MM.1S (cell line): ENCODE results near the gene MTERF2.
"Not testable (repeated sequence)": the region's sequence is repeated elsewhere in the genome, so short reads cannot be mapped to it uniquely, and the experiment has no call there.

Experiments used
- DNase-seq: peaks from one replicate; pipeline ENCODE4 v3.0.0-alpha.2; 2015
- H2AFZ ChIP-seq: fragments of 300-600 bp; sonication (generic); 2 replicates; pipeline ENCODE4 v1.6.0; 2016; ENCODE audit warnings: antibody characterized with exemption, low read length
- H3F3A ChIP-seq: fragments of 300-600 bp; sonication (generic); 2 replicates; pipeline ENCODE4 v1.6.1; 2016; ENCODE audit warnings: mild to moderate bottlenecking, antibody characterized with exemption, low read length, moderate library complexity, mixed read lengths; ENCODE audit not compliant: insufficient read depth
- H3K27ac ChIP-seq: fragments of 300-600 bp; sonication (generic); 2 replicates; pipeline ENCODE4 v1.5.1; 2016; ENCODE audit warnings: mild to moderate bottlenecking, low read length
- H3K27me3 ChIP-seq: fragments of 300-600 bp; sonication (generic); replicated peaks from 2 replicates; pipeline ENCODE4 v1.6.0; 2016; ENCODE audit warnings: low read length; ENCODE audit not compliant: insufficient read depth
- H3K36me3 ChIP-seq: fragments of 300-600 bp; sonication (generic); replicated peaks from 2 replicates; pipeline ENCODE4 v1.6.1; 2016; ENCODE audit warnings: mild to moderate bottlenecking, low read length, mixed read lengths; ENCODE audit not compliant: insufficient read depth
- H3K4me1 ChIP-seq: fragments of 300-600 bp; sonication (generic); 2 replicates; pipeline ENCODE4 v1.6.1; 2016; ENCODE audit warnings: low read length, mixed read lengths
- H3K4me2 ChIP-seq: fragments of 300-600 bp; sonication (generic); 2 replicates; pipeline ENCODE4 v1.6.0; 2016; ENCODE audit warnings: low read depth, low read length
- H3K4me3 ChIP-seq: fragments of 300-600 bp; sonication (generic); 2 replicates; pipeline ENCODE4 v1.5.1; 2016; ENCODE audit warnings: low read length, mixed read lengths
- H3K79me2 ChIP-seq: fragments of 300-600 bp; sonication (generic); 2 replicates; pipeline ENCODE4 v1.6.1; 2016; ENCODE audit warnings: mixed run types, low read length, mixed read lengths
- H3K9ac ChIP-seq: fragments of 300-600 bp; sonication (generic); 2 replicates; pipeline ENCODE4 v1.6.1; 2016; ENCODE audit warnings: low read length, mixed read lengths
- H3K9me2 ChIP-seq: fragments of 300-600 bp; sonication (generic); replicated peaks from 2 replicates; pipeline ENCODE4 v1.6.1; 2016; ENCODE audit warnings: mild to moderate bottlenecking, low read length, mixed read lengths; ENCODE audit not compliant: insufficient read depth
- H3K9me3 ChIP-seq: fragments of 300-600 bp; sonication (generic); replicated peaks from 2 replicates; pipeline ENCODE4 v1.6.1; 2016; ENCODE audit warnings: mild to moderate bottlenecking, low read length, mixed read lengths; ENCODE audit not compliant: insufficient read depth
- H4K20me1 ChIP-seq: fragments of 300-600 bp; sonication (generic); 2 replicates; pipeline ENCODE4 v1.6.1; 2016; ENCODE audit warnings: mild to moderate bottlenecking, low read length, moderate library complexity, mixed read lengths; ENCODE audit not compliant: insufficient read depth
- CTCF ChIP-seq: fragments of 300-600 bp; sonication (generic); IDR thresholded peaks from 2 replicates; pipeline ENCODE4 v1.5.1; 2016; ENCODE audit warnings: antibody characterized with exemption, low read length, mixed read lengths
- EZH2 ChIP-seq: fragments of 300-600 bp; sonication (generic); optimal IDR thresholded peaks from 2 replicates; pipeline ENCODE3; 2017; ENCODE audit warnings: low read depth, mild to moderate bottlenecking, antibody characterized with exemption, low read length, mixed read lengths
- EZH2phosphoT487 ChIP-seq: fragments of 300-600 bp; sonication (generic); IDR thresholded peaks from 2 replicates; pipeline ENCODE4 v1.6.1; 2018; ENCODE audit warnings: antibody characterized with exemption, low read length

Gene MTERF2

GRCh38 chr12:107027636-107028053, 40.7 kb upstream of the MTERF2 start:
- no peak overlapping the region for H3K9ac ChIP-seq
- H2AFZ ChIP-seq = no peak overlapping the region
- no peaks in the 10 kb centered on the region for H3F3A ChIP-seq
- no peak overlapping the region for H3K4me2 ChIP-seq
- H4K20me1 ChIP-seq = no peaks in the 10 kb centered on the region
- H3K4me1 ChIP-seq = no peaks in the 10 kb centered on the region
- no peak overlapping the region for H3K4me3 ChIP-seq
- no peaks in the 10 kb centered on the region for H3K27me3 ChIP-seq
- H3K36me3 ChIP-seq = no peaks in the 10 kb centered on the region
- H3K79me2 ChIP-seq = no peaks in the 10 kb centered on the region
- TF ChIP-seq CTCF = no peak
- no peak for TF ChIP-seq EZH2phosphoT487
- no peak for TF ChIP-seq EZH2
- no peak overlapping the region for H3K27ac ChIP-seq
- no peaks in the 10 kb centered on the region for H3K9me2 ChIP-seq
- H3K9me3 ChIP-seq = no peaks in the 10 kb centered on the region
- no peak for DNase-seq

GRCh38 chr12:107026806-107027635, 40.1 kb upstream of the MTERF2 start:
- TF ChIP-seq EZH2 = no peak
- no peak for TF ChIP-seq CTCF
- TF ChIP-seq EZH2phosphoT487 = no peak
- no peaks in the 10 kb centered on the region for H4K20me1 ChIP-seq
- no peak overlapping the region for H3K9ac ChIP-seq
- no peak for DNase-seq
- no peaks in the 10 kb centered on the region for H3K79me2 ChIP-seq
- H3K9me3 ChIP-seq = no peaks in the 10 kb centered on the region
- no peaks in the 10 kb centered on the region for H3K27me3 ChIP-seq
- H3K4me3 ChIP-seq = no peak overlapping the region
- H3K27ac ChIP-seq = no peak overlapping the region
- no peaks in the 10 kb centered on the region for H3F3A ChIP-seq
- no peak overlapping the region for H3K4me2 ChIP-seq
- no peaks in the 10 kb centered on the region for H3K4me1 ChIP-seq
- H2AFZ ChIP-seq = no peak overlapping the region
- H3K9me2 ChIP-seq = no peaks in the 10 kb centered on the region
- H3K36me3 ChIP-seq = no peaks in the 10 kb centered on the region

- not testable (repeated sequence) for H3F3A ChIP-seq, H3K36me3 ChIP-seq, H3K27ac ChIP-seq, H3K9ac ChIP-seq, H3K79me2 ChIP-seq, DNase-seq, H3K4me3 ChIP-seq, H3K27me3 ChIP-seq, H3K4me2 ChIP-seq, H3K9me3 ChIP-seq, H3K9me2 ChIP-seq, H2AFZ ChIP-seq, H4K20me1 ChIP-seq, H3K4me1 ChIP-seq
Measured at GRCh38 chr12:107026356-107026755, 39.4 kb upstream of the MTERF2 start.

- H3K36me3 ChIP-seq = no peaks in the 10 kb centered on the region
- no peaks in the 10 kb centered on the region for H3K9me3 ChIP-seq
Measured at GRCh38 chr12:107025671-107026070, 38.7 kb upstream of the MTERF2 start.

More at GRCh38 chr12:107025671-107026070, 38.7 kb upstream of the MTERF2 start:
- no peak for DNase-seq
- TF ChIP-seq EZH2 (no peak), CTCF (no peak), EZH2phosphoT487 (no peak)
- Histone ChIP-seq H3K9ac (no peak overlapping the region), H2AFZ (no peak overlapping the region), H3K27me3 (no peaks in the 10 kb centered on the region), H3K79me2 (no peaks in the 10 kb centered on the region), H3K4me2 (no peak overlapping the region), H3K4me3 (no peak overlapping the region), H3F3A (no peaks in the 10 kb centered on the region), H3K27ac (no peak overlapping the region), H3K9me2 (no peaks in the 10 kb centered on the region), H4K20me1 (no peaks in the 10 kb centered on the region), H3K4me1 (no peaks in the 10 kb centered on the region)
